GM19025 (cell line): ENCODE measurements around the gene SEMA4A.
"Not testable (repeated sequence)": the region's sequence is repeated elsewhere in the genome, so short reads cannot be mapped to it uniquely, and the experiment has no call there.

Experiments used
- ATAC-seq: cut with Tn5 transposase; IDR thresholded peaks from one replicate; pipeline ENCODE4 v1.9.1; 2021; ENCODE audit warnings: mild to moderate bottlenecking, low read depth, moderate library complexity; ENCODE audit not compliant: unreplicated experiment

SEMA4A gene

GRCh38 chr1:156155756-156156510 lies 2.5 kb downstream of the SEMA4A start:
- ATAC-seq, result no peak

DNA sequence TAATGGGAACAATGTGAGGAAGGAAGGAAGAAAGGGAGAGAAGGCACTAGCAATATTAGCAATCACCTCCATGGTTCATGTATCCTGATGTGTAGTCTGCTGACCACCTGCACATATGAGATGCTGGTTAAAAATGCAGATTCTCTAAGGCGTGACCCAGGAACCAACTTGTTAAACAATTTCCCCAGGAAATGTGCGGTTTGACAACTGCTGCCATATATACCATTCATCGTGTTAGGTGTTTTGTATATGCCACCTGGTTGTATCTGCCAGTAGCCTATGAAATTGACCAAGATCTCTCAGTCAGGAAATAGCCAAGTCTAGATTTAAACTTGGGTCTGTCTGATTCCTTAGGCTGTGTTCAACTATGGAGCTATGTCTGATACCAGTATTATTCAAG lies 4.1 kb downstream of the SEMA4A start:
- no peak for ATAC-seq

GRCh38 chr1:156157966-156158365 lies 4.6 kb downstream of the SEMA4A start:
- ATAC-seq, result no peak

DNA sequence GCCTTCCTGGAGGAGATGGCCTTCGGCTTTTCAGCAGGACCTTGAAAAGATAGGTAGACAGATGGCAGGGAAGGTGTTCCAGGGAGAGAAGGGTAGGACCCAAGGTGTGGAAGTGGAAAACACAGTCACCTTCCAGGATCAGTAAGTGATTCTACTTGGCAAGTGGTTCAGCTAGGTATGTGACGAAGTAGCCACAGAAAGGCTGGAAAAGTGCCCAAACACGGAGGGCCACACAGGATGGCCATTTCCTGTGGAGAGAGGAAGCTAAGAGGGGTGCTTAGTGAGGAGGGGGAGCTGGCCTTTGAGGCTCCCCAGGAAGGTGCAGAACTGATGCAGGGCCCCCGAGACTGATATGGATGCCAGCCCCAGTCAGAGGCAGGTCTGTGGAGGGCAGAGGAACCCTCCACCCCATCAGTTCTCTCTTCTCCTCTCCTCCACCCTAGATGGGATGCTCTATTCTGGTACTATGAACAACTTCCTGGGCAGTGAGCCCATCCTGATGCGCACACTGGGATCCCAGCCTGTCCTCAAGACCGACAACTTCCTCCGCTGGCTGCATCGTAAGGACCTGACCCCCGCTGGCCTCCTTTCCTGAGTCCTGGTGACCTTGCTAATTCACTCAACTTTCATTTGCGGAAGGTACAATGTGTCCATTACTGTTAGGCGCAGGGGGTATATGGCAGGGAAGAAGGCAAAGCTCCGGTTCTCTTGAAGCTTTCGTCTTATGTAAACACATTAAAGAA lies 6.8 kb downstream of the SEMA4A start:
- ATAC-seq, result no peak

DNA sequence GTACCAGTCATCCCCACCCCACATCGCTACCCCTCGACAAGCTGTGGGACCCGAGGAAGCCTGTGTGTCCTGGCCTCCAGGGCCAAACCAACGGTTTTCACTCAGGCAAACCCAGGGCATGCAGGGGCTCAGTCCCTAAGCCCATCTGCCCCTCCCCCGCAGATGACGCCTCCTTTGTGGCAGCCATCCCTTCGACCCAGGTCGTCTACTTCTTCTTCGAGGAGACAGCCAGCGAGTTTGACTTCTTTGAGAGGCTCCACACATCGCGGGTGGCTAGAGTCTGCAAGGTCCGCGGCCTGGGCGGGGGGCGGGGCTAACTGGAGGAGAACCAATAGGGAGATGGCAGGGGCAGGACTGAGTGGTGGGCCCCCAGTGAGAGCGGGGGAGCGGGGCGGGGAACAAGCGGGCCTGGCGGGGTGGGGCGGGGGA lies 7.4 kb downstream of the SEMA4A start:
- no peak for ATAC-seq

DNA sequence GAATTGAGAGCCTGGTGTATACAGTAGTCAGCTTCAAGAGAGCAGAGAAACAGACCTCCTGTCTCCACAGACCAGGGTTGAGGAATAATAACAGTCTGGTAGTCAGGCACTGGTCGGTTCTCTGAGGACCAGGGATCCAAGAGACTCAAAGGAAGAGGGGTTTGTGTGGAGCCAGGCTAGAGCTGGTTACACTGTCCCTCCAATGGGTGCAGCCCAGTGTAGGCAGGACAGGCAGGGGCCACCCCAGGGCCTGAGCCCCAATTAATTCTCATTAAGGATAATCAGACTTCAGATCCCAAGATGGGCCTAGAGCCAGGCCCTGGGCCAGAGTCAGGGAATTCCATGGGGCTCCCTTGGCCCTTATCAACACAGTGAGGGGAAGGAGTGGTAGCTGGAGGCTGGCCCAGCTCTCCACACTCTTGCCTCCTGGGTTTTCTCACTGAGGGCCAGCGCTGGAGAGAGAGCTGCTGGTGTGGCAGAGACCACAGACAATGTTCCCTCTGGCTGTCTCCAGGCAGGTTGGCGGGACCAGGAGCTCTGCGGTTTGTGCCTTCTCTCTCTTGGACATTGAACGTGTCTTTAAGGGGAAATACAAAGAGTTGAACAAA lies 9.1 kb downstream of the SEMA4A start:
- ATAC-seq, result no peak

DNA sequence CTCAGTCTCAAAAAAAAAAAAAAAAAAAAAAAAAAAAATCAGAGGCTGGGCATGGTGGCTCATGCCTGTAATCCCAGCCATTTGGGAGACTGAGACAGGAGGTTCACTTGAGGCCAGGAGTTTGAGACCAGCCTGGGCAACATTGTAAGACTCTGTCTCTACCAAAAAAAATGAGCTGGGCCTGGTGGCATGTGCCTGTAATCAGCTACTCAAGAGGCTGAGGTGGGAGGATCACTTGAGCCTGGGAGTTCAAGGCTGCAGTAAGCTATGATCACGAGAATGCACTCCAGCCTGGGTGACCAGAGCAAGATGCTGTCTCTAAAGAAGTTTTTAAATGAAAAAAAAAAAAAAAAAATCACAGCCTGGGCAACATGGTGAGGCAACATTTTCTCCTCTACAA lies 10.3 kb downstream of the SEMA4A start:
- ATAC-seq, result no peak

DNA sequence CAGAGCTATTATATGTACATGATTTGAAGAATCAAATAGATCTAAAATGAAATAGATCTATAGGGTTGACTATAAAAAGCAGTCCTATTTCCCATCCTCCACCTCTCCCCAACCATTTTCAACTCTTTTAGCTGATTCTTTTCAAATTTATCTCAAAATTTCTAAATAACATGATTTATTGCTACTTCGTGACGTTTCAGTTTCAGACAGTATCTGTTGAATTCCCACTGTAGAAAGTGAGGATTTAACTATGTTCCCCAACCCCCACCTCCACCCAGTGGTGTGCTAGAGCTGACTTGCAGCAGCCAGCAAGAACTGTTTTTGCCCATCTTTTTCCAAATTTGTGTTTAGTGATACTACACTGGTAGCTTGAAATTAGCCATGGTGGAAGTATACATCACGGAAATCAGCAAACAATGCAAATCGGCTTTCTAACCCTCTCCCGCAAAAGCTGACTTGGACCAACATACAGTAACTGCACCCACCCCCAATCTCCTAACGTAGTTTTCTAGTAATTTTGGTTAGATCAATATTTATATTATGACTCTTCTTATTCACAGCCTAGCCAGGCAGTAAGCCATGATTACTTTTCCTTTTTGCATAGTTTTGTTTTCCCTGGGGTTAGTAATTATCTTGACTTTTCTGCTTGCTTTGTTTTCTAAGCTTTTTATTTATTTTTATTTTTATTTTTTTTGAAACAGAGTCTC lies 10.9 kb downstream of the SEMA4A start:
- no peak for ATAC-seq

DNA sequence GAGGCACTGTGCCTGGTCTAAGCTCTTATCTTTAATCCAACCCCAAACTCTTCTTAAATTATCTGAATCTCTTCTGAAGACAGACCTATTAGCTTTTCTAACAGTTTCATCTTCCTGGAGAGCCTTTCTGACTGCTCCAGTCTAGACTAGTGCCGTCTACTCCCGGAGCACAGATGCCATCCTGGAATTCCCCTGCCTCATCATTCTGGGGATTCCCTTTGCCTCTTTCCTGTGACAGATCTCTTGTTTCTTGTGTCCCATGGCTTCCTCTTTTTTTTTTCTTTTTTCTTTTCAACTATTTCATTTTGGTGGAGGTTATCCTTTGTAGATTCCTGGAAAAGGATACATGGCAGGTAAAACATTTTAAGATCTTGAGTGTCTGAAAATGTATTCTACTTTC lies 11.7 kb downstream of the SEMA4A start:
- no peak for ATAC-seq

GRCh38 chr1:156167536-156167935 lies 14.2 kb downstream of the SEMA4A start:
- no peak for ATAC-seq

DNA sequence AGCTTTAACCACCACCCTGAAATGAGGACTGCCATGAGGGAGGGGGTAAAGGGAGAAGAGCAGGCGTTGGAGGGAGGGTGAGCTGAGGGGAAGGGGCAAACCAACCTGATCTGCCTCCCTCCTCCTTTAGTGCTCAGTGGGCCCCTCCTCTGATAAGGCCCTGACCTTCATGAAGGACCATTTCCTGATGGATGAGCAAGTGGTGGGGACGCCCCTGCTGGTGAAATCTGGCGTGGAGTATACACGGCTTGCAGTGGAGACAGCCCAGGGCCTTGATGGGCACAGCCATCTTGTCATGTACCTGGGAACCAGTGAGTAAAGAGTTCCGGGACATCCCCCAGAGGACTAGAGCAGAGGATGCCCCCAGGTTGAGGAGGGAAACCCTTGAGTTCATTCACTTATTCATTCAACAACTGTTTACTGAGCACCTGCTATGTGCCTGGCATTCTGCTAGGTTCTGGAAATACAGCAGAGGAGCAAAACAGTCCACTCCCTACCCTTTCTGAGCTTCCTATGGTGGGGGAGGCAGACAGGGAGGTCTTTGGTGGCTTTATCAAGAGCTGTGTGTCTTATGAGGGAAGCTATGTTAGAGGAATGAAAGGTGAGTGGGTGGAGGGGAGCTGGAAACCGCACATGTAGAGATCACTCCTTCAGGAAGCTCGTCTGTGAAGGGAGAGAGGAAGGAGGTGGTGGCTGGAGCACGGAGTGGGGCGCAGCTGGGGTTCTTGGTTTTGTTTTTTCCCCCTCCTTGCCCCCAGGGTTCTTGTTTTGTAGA lies 19.5 kb downstream of the SEMA4A start:
- ATAC-seq, result no peak

DNA sequence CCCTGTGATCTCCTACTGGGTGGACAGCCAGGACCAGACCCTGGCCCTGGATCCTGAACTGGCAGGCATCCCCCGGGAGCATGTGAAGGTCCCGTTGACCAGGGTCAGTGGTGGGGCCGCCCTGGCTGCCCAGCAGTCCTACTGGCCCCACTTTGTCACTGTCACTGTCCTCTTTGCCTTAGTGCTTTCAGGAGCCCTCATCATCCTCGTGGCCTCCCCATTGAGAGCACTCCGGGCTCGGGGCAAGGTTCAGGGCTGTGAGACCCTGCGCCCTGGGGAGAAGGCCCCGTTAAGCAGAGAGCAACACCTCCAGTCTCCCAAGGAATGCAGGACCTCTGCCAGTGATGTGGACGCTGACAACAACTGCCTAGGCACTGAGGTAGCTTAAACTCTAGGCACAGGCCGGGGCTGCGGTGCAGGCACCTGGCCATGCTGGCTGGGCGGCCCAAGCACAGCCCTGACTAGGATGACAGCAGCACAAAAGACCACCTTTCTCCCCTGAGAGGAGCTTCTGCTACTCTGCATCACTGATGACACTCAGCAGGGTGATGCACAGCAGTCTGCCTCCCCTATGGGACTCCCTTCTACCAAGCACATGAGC lies 23.3 kb downstream of the SEMA4A start:
- no peak for ATAC-seq

DNA sequence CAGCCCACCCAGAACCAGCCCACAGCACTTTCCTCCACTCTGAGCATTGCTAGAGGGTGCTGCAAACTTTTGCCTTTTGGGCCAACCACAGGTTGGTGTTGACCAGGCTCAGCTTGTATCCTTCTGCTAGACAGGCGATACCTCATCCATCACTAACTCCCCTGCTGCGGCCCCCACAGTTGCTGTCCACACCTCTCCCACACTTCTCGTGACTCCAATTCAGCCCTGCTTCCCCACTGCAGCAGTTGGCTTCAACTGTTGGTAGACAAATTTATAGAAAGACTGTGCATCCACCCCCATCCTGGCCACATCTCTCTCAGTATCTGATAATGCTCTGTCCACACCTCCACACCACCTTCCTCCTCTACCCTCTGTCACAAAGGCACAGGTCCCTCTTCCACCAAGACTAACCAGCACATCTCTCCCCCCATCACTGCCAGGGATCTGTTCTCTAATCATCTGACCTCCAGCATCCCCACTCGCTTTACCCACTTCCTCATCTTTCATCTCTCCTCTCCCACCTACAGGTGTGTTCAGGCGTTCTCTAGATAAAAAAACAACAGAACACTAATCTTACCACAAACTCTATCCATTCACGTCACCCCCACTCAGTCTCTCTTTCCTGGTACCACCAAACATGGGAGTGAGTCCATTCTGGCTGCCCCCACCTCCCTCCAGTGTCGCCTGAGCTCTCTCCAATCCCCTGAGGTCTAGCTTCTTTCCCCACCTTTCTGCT lies 24.7 kb downstream of the SEMA4A start:
- no peak for ATAC-seq

DNA sequence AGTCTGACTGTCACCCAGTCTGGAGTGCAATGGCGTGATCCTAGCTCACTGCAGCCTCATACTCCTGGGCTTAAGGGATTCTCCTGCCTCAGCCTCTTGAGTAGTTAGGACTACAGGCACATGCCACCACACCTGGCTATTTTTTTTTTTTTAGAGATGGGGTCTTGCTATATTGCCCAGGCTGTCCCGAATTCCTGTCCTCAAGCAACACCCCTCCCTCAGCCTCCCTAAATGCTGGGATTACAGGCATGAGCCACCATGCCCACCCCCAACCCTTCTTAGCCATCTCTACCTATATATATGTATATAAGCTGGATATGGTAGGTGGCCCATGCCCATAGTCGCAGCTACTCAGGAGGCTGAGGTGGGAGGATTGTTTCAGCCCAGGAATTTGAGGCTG lies 27.1 kb downstream of the SEMA4A start:
- ATAC-seq, result no peak

DNA sequence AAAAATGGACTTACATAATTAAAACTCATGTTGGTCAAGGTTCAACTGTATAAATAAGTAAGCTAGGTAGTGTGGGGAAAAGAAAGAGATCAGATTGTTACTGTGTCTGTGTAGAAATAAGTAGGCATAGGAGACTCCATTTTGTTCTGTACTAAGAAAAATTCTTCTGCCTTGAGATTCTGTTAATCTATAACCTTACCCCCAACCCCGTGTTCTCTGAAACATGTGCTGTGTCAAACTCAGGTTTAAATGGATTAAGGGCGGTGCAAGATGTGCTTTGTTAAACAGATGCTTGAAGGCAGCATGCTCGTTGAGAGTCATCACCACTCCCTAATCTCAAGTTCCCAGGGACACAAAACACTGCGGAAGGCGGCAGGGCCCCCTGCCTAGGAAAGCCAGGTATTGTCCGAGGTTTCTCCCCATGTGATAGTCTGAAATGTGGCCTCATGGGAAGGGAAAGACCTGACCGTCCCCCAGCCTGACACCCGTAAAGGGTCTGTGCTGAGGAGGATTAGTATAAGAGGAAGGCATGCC lies 28.1 kb downstream of the SEMA4A start:
- not testable (repeated sequence) for ATAC-seq

DNA sequence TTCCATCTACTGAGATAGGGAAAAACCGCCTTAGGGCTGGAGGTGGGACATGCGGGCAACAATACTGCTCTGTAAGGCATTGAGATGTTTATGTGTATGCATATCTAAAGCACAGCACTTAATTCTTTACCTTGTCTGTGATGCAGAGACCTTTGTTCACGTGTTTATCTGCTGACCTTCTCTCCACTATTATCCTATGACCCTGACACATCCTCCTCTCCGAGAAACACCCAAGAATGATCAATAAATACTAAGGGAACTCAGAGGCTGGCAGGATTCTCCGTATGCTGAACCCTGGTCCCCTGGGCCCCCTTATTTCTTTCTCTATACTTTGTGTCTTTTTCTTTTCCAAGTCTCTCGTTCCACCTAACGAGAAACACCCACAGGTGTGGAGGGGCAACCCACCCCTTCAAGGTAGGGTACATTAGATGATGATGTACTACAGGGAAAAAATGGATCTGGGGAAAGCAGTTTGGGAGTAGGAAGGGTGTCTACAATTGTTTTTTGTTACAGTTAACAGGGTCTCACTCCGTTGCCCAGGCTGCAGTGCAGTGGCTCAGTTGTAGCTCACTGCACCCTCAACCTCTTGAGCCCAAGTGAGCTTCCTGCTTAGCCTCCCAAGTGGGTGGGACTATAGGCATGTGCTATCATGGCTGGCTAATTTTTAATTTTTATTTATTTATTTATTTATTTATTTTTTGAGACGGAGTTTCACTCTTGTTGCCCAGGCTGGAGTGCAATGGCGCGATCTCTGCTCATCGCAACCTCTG lies 28.8 kb downstream of the SEMA4A start:
- ATAC-seq, result not testable (repeated sequence)

- ATAC-seq, result not testable (repeated sequence)
Observed at GRCh38 chr1:156186347-156187177, 33.2 kb downstream of the SEMA4A start.
